DMS114 treated with DMSO at 0.1 percent for 48 hours (cell line): ENCODE data around the gene CTTNBP2NL.
"Not testable (repeated sequence)": the region's sequence is repeated elsewhere in the genome, so short reads cannot be mapped to it uniquely, and the experiment has no call there.

Experiments used
- DNase-seq: peaks from one replicate; lab custom pipeline; 2025; ENCODE audit not compliant: unreplicated experiment; lab: John Stamatoyannopoulos, UW

Gene CTTNBP2NL

GRCh38 chr1:112460615-112461014, 64.6 kb downstream of the CTTNBP2NL start:
- DNase-seq, result no peak

- no peak for DNase-seq
These were observed 65.3 kb downstream of the CTTNBP2NL start for GRCh38 chr1:112461200-112461871.

GRCh38 chr1:112462953-112463279, 66.9 kb downstream of the CTTNBP2NL start:
- no peak for DNase-seq

- DNase-seq, result no peak
These were observed 68.5 kb downstream of the CTTNBP2NL start for GRCh38 chr1:112464501-112464900.

- no peak for DNase-seq
These were observed 69.1 kb downstream of the CTTNBP2NL start for GRCh38 chr1:112465122-112465521.

GRCh38 chr1:112466078-112466660, 70.2 kb downstream of the CTTNBP2NL start:
- DNase-seq, result peak; percentile 85

- not testable (repeated sequence) for DNase-seq
These were observed 74.3 kb downstream of the CTTNBP2NL start for GRCh38 chr1:112470324-112470723.

- DNase-seq, result no peak
These were observed 75.0 kb downstream of the CTTNBP2NL start for GRCh38 chr1:112470966-112471365.

GRCh38 chr1:112472142-112472541, 76.1 kb downstream of the CTTNBP2NL start:
- no peak for DNase-seq

- DNase-seq, result no peak
These were observed 81.5 kb downstream of the CTTNBP2NL start for GRCh38 chr1:112477550-112477949.

GRCh38 chr1:112478314-112478713, 82.3 kb downstream of the CTTNBP2NL start:
- DNase-seq, result no peak

- not testable (repeated sequence) for DNase-seq
These were observed 90.0 kb downstream of the CTTNBP2NL start for GRCh38 chr1:112486063-112486462.

GRCh38 chr1:112487686-112488085, 91.7 kb downstream of the CTTNBP2NL start:
- DNase-seq, result not testable (repeated sequence)

GRCh38 chr1:112488141-112488540, 92.1 kb downstream of the CTTNBP2NL start:
- no peak for DNase-seq

GRCh38 chr1:112492076-112492475, 96.1 kb downstream of the CTTNBP2NL start:
- no peak for DNase-seq

GRCh38 chr1:112493351-112493750, 97.3 kb downstream of the CTTNBP2NL start:
- no peak for DNase-seq

- DNase-seq, result no peak
These were observed 100.3 kb downstream of the CTTNBP2NL start for GRCh38 chr1:112496290-112496689.

- DNase-seq, result no peak
These were observed 106.0 kb downstream of the CTTNBP2NL start for GRCh38 chr1:112501810-112502641.

GRCh38 chr1:112502826-112503225, 106.8 kb downstream of the CTTNBP2NL start:
- no peak for DNase-seq

GRCh38 chr1:112504001-112504660, 108.1 kb downstream of the CTTNBP2NL start:
- no peak for DNase-seq

- DNase-seq, result no peak
These were observed 108.8 kb downstream of the CTTNBP2NL start for GRCh38 chr1:112504661-112505399.
